K562 (cell line): ENCODE results near the gene ARHGAP11B.
"Not testable (repeated sequence)": the region's sequence is repeated elsewhere in the genome, so short reads cannot be mapped to it uniquely, and the experiment has no call there.

Experiments used
- ARID3B ChIP-seq: fragments of 250-450 bp; sonication (Bioruptor Pico); IDR thresholded peaks from 2 replicates; pipeline ENCODE4 v1.4.0; 2020; ENCODE audit warnings: borderline replicate concordance
- CBFB ChIP-seq: sonication (generic); formaldehyde crosslinking; IDR thresholded peaks from 2 replicates; pipeline ENCODE4 v1.4.0; 2020; ENCODE audit warnings: mild to moderate bottlenecking, missing genetic modification reagents
- NR2C1 ChIP-seq, 2 experiments: fragments of 450-650 bp; IDR thresholded peaks; 2 replicates each; pipeline ENCODE4 v1.6.1; 2017; ENCODE audit warnings: mild to moderate bottlenecking in 2 of 2, antibody characterized with exemption in 1 of 2, inconsistent platforms in 1 of 2, missing compliant biosample characterization in 1 of 2, missing genetic modification characterization in 1 of 2
- POLR2A ChIP-seq: fragments of 450-650 bp; conservative IDR thresholded peaks from 2 replicates; pipeline ENCODE4 v1.6.1; 2016
- POLR2AphosphoS5 ChIP-seq: IDR thresholded peaks from 2 replicates; pipeline ENCODE4 v1.6.1; 2011; ENCODE audit warnings: mild to moderate bottlenecking, low read depth, low read length, moderate library complexity; ENCODE audit not compliant: control insufficient read depth, insufficient read depth
- PURB ChIP-seq: sonication (generic); formaldehyde crosslinking; IDR thresholded peaks from 2 replicates; pipeline ENCODE4 v1.9.0; 2021; ENCODE audit warnings: low read depth, mild to moderate bottlenecking, missing genetic modification reagents
- SREBF1 ChIP-seq: fragments of 150-350 bp; IDR thresholded peaks from 2 replicates; pipeline ENCODE4 v1.6.1; 2014; ENCODE audit warnings: antibody characterized with exemption, low read depth, low read length, borderline replicate concordance
- ZBTB17 ChIP-seq: fragments of 450-650 bp; formaldehyde crosslinking; IDR thresholded peaks from 2 replicates; pipeline ENCODE4 v1.4.0; 2020; ENCODE audit warnings: mild to moderate bottlenecking
- ZBTB33 ChIP-seq: sonication (generic); formaldehyde crosslinking; IDR thresholded peaks from 2 replicates; pipeline ENCODE4 v1.8.1; 2023; ENCODE audit warnings: mild to moderate bottlenecking, missing genetic modification reagents

- not testable (repeated sequence) for TF ChIP-seq CBFB (CRISPR knock-in tag); POLR2A; NR2C1 (IDR thresholded peaks at IDR 0.05); NR2C1 (tag; IDR thresholded peaks at IDR 0.05); ARID3B (CRISPR knock-in tag); SREBF1; ZBTB33 (CRISPR knock-in tag); PURB; POLR2AphosphoS5; ZBTB17 (CRISPR knock-in tag)
Measured at GRCh38 chr15:30680997-30681396, 55.1 kb downstream of the ARHGAP11B start.
